Measurements from ENCODE around the gene HAO1.
"Not testable (repeated sequence)": the region's sequence is repeated elsewhere in the genome, so short reads cannot be mapped to it uniquely, and the experiment has no call there.

HAO1 gene

DNA sequence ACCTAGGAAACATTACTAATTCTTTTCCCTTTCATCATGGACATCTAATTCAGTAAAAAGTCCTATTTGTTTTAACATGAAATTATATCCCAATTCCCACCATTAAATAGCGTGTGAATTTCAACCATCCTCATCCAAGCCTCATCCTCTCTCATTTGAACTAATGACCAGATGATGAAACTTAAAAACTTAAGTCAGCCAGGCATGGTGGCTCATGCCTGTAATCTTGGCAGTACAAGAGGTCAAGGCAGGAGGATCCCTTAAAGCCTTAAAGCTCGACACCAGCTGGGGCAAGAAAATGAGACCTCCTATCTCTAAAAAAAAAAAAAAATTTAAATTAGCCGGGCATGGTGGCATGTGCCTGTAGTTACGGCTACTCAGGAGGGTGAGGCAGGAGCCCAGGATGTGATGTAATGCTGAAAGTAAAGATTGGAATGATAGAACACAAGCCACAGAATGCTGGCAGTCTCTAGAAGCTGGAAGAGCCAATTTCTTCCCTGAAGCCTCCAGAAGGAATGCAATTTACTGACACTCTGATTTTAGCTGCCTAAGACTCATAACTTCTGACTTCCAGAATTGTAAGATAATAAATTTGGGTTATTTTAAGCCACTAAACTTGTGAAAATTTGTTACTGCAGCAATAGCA lies 27.1 kb upstream of the HAO1 start:
- TF ChIP-seq CTCF (IDR thresholded peaks at IDR 0.05): no peak
- intact Hi-C loops (cut with DNase I; ENCODE audit: low total_unique reads): no loop called here
- no peaks in the 10 kb centered on the region for H3K27me3 ChIP-seq
- no peak overlapping the region for H3K4me3 ChIP-seq
- no peaks in the 10 kb centered on the region for H3K9me3 ChIP-seq
- no peak overlapping the region for H3K27ac ChIP-seq
- no peak for DNase-seq
- no peaks in the 10 kb centered on the region for H3K36me3 ChIP-seq
- no peaks in the 10 kb centered on the region for H3K4me1 ChIP-seq

GRCh38 chr20:7966176-7966575 lies 25.9 kb upstream of the HAO1 start:
- DNase-seq: no peak
- Histone ChIP-seq H3K4me1 (no peaks in the 10 kb centered on the region), H3K27me3 (no peaks in the 10 kb centered on the region)

GRCh38 chr20:7959484-7959883 lies 19.2 kb upstream of the HAO1 start:
- Histone ChIP-seq H3K4me1 (no peaks in the 10 kb centered on the region), H3K27ac (no peak overlapping the region), H3K9me3 (peaks cover 0 to 5% (median 4%) of the 10 kb centered on the region in 3 donors), H3K27me3 (no peaks in the 10 kb centered on the region), H3K4me3 (no peak overlapping the region), H3K36me3 (no peaks in the 10 kb centered on the region)
- intact Hi-C loops (cut with DNase I; ENCODE audit: low total_unique reads): no loop called here
- TF ChIP-seq CTCF (IDR thresholded peaks at IDR 0.05): no peak
- DNase-seq: no peak

More at GRCh38 chr20:7966176-7966575, 25.9 kb upstream of the HAO1 start:
- Histone ChIP-seq H3K36me3 (no peaks in the 10 kb centered on the region), H3K9me3 (no peaks in the 10 kb centered on the region), H3K4me3 (no peak overlapping the region), H3K27ac (no peak overlapping the region)
- intact Hi-C loops (cut with DNase I; ENCODE audit: low total_unique reads): no loop called here
- no peak for TF ChIP-seq CTCF (IDR thresholded peaks at IDR 0.05)

GRCh38 chr20:7956561-7956960 lies 16.3 kb upstream of the HAO1 start:
- H3K4me1 ChIP-seq; intact Hi-C loops (cut with DNase I; ENCODE audit: low total_unique reads); DNase-seq; H3K4me3 ChIP-seq; H3K27me3 ChIP-seq; H3K36me3 ChIP-seq; H3K9me3 ChIP-seq; H3K27ac ChIP-seq: not testable (repeated sequence)

DNA sequence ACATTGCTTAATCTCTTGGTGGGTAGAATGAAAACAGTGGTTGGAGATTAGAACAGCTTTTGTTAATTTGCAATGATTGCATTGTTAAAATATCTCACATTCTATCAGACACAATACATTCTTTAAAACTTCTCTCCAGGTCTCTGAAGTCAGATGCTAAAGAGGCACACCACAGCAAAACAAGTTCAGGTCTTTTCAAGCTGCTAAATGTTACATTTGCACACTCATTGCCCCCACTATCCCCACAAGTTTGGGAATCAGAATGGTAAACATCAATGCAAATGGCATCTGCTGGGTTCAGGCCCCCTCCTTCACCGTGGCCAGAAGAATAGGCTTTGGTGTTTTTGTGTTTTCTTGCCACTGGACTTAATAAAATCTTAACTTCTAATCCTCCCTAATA lies 10.1 kb upstream of the HAO1 start:
- Histone ChIP-seq H3K27ac (no peak overlapping the region), H3K9me3 (peaks cover 0 to 4% (median 4%) of the 10 kb centered on the region in 3 donors), H3K4me1 (no peaks in the 10 kb centered on the region), H3K27me3 (no peaks in the 10 kb centered on the region), H3K4me3 (no peak overlapping the region), H3K36me3 (no peaks in the 10 kb centered on the region)
- no peak for DNase-seq
- intact Hi-C loops (cut with DNase I; ENCODE audit: low total_unique reads): no loop called here
- TF ChIP-seq CTCF (IDR thresholded peaks at IDR 0.05): no peak

GRCh38 chr20:7943891-7944290 lies 3.6 kb upstream of the HAO1 start:
- TF ChIP-seq CTCF (IDR thresholded peaks at IDR 0.05): no peak

More at GRCh38 chr20:7943891-7944290, 3.6 kb upstream of the HAO1 start:
- Histone ChIP-seq H3K27ac (no peak overlapping the region), H3K4me3 (no peak overlapping the region), H3K4me1 (no peaks in the 10 kb centered on the region), H3K36me3 (no peaks in the 10 kb centered on the region), H3K9me3 (peaks cover 0 to 4% (median 0%) of the 10 kb centered on the region in 3 donors), H3K27me3 (no peaks in the 10 kb centered on the region)
- DNase-seq: no peak
- intact Hi-C loops (cut with DNase I; ENCODE audit: low total_unique reads): no loop called here
